Posterior cingulate gyrus (tissue), 11 donors: Measurements from ENCODE around the gene PLIN4.

Experiments
- DNase-seq, 10 donors: peaks; one replicate each; pipeline versions ENCODE4 v3.0.0 to v3.0.0-alpha.2; 2020 to 2021; ENCODE audit warnings: mixed read lengths in 3 of 10
- intact Hi-C: fragments of 100-400 bp; cut with DNase I; formaldehyde crosslinking; loops from one replicate; pipeline ENCODE4 v1.15.1; 2023

PLIN4 gene

GRCh38 chr19:4472174-4472974, 45.9 kb downstream of the PLIN4 start, which contains the start of gene HDGFL2:
Gene HDGFL2, plus strand, starts transcription at chr19:4472297. Its CDS starts 54 bp downstream, at chr19:4472351.
- intact Hi-C loops = loop anchor here (5.0 kb wide), 1 partner anchor 225 kb away; the partner anchor contains the start of gene YJU2
- DNase-seq = no peak

- DNase-seq = peak; percentile 96 to 100 (median 98)
- intact Hi-C loops = loop anchor here (2.0 to 5.0 kb wide), 2 partner anchors 15 to 224 kb away; partner anchors contain the start of genes UBXN6 and YJU2
Measured at GRCh38 chr19:4471403-4472173, 46.7 kb downstream of the PLIN4 start.

- no peak for DNase-seq
- intact Hi-C loops = no loop called here
Measured at GRCh38 chr19:4467835-4468234, 50.5 kb downstream of the PLIN4 start.

DNA sequence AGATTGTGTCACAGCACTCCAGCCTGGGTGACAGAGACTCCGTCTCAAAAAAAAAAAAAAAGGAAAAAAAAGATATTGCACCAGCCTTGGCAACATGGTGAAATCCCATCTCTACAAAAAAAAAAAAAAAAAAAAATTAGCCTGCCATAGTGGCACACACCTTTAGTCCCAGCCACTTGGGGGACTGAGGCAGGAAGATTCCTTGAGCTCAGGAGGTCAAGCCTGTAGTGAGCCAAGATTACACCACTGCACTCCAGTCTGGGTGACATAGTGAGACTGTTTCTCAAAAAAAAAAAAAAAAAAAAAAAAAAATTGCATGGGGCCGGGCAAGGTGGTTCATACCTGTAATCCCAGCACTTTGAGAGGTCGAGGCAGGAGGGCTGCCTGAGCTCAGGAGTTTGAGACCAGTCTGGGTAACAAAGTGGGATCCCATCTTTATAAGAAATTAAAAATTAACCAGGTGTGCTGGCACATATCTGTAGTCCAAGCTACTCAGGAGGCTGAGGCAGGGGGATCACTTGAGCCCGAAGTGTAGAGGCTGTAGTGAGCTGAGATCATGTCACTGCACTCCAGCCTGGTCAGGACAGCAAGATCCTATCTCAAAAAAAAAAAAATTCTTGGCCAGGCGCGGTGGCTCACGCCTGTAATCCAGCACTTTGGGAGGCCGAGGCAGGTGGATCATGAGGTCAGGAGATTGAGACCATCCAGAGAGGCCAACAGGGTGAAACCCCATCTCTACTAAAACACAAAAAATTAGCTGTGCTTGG, 53.3 kb downstream of the PLIN4 start:
- no peak for DNase-seq
- intact Hi-C loops = no loop called here

- DNase-seq = peak; percentile 96 to 100 (median 98)
- intact Hi-C loops = loop anchor here (1.0 to 2.0 kb wide), 2 partner anchors 13 to 56 kb away; partner anchors contain the start of gene CHAF1A
Measured at GRCh38 chr19:4457654-4458395, 60.5 kb downstream of the PLIN4 start, which contains the start of gene UBXN6. Gene UBXN6, minus strand, starts transcription at chr19:4457794. Its CDS starts 97 bp downstream, at chr19:4457697.

DNA sequence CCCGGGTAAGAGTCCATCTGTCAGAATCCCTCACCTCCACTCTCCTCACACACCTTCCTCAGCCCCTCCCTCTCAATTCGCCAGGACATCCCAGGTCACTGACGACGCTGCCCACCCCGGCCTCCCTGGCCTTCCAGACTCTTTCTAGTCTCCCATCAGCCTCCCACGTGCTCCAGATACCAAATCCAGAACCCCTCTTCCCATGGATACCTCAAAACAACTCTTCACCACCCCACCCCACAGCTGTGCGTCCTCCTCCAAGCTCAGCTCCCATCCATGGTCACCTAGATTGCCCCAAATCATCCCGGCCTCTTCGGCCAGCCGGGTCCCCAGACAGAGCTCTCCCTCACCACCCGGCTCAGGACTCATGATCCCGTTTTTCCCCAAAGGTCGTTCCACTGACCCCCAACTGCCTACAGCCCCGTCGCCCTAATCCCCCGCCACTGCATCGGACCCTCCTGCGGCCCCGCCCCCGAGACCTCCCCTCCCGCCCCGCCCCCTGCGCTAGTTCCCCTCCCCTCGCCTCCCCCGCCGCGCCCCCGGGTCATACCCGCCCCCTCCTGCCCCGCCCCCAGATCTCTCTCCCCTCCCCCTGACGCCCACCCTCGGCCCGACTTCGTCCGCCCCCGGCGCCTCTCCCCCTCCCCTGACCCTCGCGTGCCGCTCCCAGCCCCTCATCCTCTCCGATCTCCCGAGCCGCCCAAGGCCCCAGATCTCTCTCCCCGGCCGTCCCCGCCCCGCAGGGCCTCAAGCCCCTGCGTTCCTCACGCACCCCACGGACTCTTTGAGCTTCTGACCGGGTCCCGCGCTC, 61.2 kb downstream of the PLIN4 start:
- intact Hi-C loops = loop anchor here (1.0 to 2.0 kb wide), 2 partner anchors 14 to 55 kb away; partner anchors contain the start of gene CHAF1A
- DNase-seq = no peak

DNA sequence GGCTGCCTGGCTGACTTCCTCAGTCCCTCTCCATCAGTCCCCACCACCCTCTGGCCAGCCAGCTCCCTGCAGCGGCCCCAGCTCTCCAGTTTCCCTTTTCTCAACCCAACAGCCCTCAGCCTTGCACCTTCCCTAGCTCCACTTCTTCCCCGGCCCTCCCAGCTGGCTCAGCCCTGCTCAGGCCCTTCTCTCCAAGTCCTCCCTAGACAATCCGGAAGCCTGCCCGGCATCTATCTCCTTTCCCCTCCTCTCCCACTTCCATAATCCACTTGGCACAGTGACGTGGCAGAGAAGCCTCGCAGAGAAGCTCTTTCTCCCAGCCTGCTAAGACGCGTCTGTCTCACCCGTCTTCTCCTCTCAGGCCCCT, 61.8 kb downstream of the PLIN4 start:
- peak in 2 of 10 donors; percentile 57 to 88 for DNase-seq
- intact Hi-C loops = loop anchor here (2.0 kb wide), 1 partner anchor 14 kb away; no protein-coding TSS in a partner anchor

- peak in 1 of 10 donors; percentile 43 for DNase-seq
Measured at GRCh38 chr19:4455719-4456475, 62.4 kb downstream of the PLIN4 start.

GRCh38 chr19:4454747-4455718, 63.3 kb downstream of the PLIN4 start:
- DNase-seq = no peak
- intact Hi-C loops = no loop called here

More at GRCh38 chr19:4455719-4456475, 62.4 kb downstream of the PLIN4 start:
- intact Hi-C loops = loop anchor here (2.0 kb wide), 1 partner anchor 15 kb away; no protein-coding TSS in a partner anchor

- DNase-seq = peak in 1 of 10 donors; percentile 81
- intact Hi-C loops = no loop called here
Measured at GRCh38 chr19:4453232-4454179, 64.8 kb downstream of the PLIN4 start.

DNA sequence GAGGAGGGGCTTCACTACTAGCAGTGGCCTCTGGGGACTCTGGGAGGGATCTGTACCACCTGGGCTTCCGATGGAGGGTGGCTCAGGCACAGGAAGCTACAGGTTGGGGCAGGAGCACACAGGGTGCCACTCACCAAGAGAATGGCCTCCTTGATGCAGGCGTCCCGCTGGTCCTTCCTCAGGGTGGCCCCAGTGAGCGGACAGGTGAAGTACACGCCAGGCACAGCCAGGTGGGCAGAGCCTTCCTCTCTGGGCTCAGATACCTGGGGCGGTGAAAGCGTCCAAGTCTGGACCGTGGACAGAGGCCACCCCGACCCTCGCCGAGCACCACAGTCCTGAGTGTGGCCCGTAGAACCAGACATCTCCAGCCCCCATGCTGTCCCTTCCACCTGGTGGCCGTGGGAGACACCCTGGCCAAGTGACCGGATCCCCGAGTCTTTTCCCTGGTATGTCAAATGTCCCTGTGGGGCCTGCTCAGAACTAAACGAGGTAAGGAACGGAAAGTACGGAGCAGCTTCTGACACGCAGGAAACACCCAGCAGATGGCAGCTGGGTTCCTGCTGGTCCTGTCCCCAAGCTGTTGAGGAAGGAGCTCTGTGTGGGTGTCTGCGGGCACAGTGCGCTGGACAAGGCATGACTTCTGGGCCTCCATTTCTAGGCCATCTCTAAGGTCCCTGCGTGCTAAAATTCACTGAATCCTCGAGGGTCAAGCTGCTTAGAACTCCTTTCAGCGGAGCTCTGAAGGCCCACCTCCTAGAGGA, 65.9 kb downstream of the PLIN4 start:
- intact Hi-C loops = no loop called here
- DNase-seq = no peak
